22Rv1 (cell line): ENCODE measurements around the gene CKS1B.
A peak's percentile ranks its signal among the peaks of the same experiment; 100 is the strongest.

Source experiments
- H3K27ac ChIP-seq: fragments of 450-650 bp; 2 replicates; pipeline ENCODE4 v1.5.1; 2017
- ZFX ChIP-seq: fragments of 450-650 bp; IDR thresholded peaks from 2 replicates; pipeline ENCODE4 v1.6.1; 2017; ENCODE audit warnings: antibody characterized with exemption, borderline replicate concordance
- TF ChIP-seq, protein P1 (sequence below): fragments of 450-650 bp; IDR thresholded peaks from 2 replicates; pipeline ENCODE4 v1.5.1; 2017; ENCODE audit warnings: mild to moderate bottlenecking

Gene CKS1B

DNA sequence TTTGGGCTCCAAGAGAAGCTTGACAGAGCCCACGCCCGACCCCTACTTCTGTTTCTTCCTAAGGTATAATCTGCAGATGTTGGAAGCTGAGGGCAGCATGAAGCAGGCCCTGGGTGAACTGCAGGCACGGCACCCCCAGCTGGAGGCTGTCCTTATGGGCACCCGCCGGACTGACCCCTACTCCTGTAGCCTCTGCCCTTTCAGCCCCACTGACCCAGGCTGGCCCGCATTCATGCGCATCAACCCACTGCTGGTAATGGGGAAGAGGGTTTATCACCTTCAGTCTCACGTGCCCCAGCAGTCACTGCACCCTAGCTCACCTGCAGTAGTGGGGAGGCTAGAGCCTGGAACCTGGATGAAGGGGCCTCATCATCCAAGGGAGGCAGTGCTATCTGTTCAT is 15.8 kb downstream of the CKS1B start:
- H3K27ac ChIP-seq: 0 out of 2 replicates have a peak overlapping the region, but pooled peaks have one; percentile 29
- TF ChIP-seq, protein P1, sequence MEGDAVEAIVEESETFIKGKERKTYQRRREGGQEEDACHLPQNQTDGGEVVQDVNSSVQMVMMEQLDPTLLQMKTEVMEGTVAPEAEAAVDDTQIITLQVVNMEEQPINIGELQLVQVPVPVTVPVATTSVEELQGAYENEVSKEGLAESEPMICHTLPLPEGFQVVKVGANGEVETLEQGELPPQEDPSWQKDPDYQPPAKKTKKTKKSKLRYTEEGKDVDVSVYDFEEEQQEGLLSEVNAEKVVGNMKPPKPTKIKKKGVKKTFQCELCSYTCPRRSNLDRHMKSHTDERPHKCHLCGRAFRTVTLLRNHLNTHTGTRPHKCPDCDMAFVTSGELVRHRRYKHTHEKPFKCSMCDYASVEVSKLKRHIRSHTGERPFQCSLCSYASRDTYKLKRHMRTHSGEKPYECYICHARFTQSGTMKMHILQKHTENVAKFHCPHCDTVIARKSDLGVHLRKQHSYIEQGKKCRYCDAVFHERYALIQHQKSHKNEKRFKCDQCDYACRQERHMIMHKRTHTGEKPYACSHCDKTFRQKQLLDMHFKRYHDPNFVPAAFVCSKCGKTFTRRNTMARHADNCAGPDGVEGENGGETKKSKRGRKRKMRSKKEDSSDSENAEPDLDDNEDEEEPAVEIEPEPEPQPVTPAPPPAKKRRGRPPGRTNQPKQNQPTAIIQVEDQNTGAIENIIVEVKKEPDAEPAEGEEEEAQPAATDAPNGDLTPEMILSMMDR: no peak
- TF ChIP-seq ZFX: no peak

- H3K27ac ChIP-seq: peak overlapping the region; percentile 57
- TF ChIP-seq, protein P1: peak; percentile 41
- no peak for TF ChIP-seq ZFX
Measured at GRCh38 chr1:154992721-154993571, 18.5 kb downstream of the CKS1B start.

- TF ChIP-seq, protein P1: no peak
- no peak for TF ChIP-seq ZFX
- peak within 1 kb of the TSS; percentile 57 for H3K27ac ChIP-seq
Measured at GRCh38 chr1:154993572-154994268, 19.2 kb downstream of the CKS1B start, which contains the start of gene LENEP. Gene LENEP (plus strand): TSS chr1:154993586. CDS start chr1:154993608, 22 bp downstream.

DNA sequence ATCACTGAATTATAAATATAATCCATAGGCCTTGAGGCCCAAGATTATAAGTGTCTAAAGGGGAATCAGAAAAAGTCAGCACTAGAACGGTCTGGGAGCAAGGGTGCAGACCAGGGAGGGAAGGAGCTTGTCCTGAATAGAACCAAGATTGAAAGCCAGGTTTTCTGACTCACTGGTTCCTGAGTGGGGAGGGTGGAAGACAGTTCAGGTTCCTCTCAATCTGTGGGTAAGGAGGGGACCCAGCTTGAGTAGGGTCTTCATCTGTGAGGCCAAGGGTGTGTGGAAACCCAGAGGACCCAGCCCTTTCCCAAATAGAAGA is 19.7 kb downstream of the CKS1B start:
- TF ChIP-seq, protein P1: no peak
- H3K27ac ChIP-seq: peak overlapping the region; percentile 57

DNA sequence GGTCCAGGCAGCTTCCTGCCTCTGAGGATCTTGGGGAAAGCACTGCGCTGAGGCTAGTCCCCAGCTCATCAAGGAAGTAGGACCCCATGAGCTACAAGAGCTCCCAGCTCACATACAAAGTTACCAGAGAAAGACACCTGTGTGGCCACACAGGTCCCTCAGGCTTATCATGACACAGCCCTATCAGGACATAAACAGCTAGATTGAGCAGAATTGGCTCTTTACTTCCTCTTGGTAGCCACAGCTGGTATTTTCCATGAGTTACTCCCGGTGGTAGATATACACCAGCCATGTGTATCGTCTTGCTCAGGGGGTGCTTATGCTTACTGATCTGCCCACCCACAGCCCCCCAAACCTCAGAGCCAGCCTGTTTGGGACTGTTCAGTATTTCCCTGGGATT is 20.1 kb downstream of the CKS1B start:
- H3K27ac ChIP-seq: peak overlapping the region; percentile 57
- no peak for TF ChIP-seq ZFX
- TF ChIP-seq, protein P1: no peak

DNA sequence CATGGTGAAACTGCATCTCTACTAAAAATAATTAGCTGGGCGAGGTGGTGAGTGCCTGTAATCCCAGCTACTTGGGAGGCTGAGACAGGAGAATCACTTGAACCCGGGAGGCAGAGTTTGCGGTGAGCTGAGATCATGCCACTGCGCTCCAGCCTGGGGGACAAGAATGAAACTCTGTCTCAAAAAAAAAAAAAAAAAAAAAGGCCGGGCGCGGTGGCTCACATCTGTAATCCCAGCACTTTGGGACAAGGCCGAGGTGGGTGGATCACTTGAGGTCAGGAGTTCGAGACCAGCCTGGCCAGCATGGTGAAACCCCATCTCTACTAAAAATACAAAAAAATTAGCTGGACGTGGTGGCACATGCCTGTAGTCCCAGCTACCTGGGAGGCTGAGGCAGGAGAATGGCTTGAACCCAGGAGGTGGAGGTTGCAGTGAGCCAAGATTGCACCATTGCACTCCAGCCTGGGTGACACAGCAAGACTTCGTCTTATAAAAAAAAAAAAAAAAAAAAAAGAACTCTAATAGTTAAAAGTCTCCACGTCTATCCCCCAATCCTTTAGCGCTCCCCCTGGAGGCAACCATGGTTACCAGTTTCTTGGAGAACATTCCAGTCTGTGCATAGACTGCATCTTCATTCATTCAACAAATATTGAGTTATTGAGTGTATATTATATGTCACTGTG is 21.0 kb downstream of the CKS1B start:
- peak overlapping the region; percentile 57; the same call in 1 of the 2 replicates for H3K27ac ChIP-seq
- TF ChIP-seq, protein P1: peak; percentile 65
